Measurements from ENCODE around the gene RMDN2.

Gene RMDN2

GRCh38 chr2:37925063-37925897 lies at the start of gene RMDN2:
Gene RMDN2, plus strand, starts transcription at chr2:37925287. Its CDS starts 3,991 bp downstream, at chr2:37929278.
- peak; percentile 77 for DNase-seq

GRCh38 chr2:37875403-37875906 lies 49.6 kb upstream of the RMDN2 start:
- no peak for DNase-seq

GRCh38 chr2:37876227-37876626 lies 48.9 kb upstream of the RMDN2 start:
- DNase-seq, result no peak

DNA sequence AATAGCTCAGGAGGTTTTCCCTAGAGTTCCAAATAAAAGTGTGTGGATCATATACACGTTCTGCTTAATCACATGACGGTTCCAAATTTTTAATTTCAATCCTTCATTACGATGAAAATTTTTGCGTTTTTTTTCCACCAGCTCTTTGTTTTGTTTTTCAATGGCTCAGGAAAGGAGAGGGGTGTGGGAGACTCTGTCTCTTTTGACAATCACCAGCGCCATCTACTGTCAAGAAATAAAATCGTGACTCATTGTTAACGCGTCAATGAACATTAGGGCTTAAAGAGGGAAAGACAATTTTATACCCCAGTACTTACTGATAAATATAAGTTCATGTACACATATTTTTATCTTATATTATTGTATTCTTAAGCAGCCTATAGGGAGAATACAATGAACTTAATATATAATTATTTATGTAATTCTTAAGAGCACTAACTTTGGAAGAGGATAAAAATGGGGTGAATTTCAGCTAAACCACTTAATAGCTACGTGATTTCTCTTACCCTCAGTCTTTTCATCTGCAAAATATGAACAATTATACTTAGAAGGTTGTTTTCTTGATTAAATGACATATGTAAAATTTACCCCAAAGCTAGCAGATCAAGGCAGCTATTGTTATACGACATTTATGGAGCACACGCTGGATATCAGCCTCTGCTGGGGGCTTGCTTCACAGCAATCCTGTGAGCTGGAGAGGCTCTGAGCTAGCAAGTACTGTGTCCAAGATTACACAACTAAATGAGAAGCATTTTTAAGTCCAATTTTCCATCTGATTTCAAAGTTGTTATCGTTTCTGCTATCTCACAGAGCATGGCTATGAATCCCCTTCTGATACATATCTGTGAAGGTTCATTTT lies 47.4 kb upstream of the RMDN2 start:
- peak; percentile 51 for DNase-seq

GRCh38 chr2:37878536-37878935 lies 46.6 kb upstream of the RMDN2 start:
- DNase-seq, result no peak

DNA sequence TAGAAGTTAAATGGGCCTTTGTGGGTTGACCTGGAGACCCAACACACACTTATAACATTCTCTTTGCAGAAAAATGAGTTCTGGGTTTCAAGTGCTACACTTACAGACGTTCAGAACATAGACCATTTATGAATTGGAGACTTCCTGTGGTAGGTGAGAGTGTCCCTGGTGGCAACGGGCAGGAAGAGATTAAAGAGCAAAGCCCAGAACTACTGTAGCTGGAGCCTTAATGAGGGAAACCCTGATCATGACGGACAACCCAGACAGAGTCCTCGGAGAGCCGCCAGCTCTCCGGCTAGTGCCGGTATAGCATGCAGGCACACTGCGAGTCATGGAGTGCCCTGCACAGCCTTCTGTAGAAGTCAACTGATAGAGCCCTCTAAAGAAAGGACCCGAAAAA lies 44.5 kb upstream of the RMDN2 start:
- no peak for DNase-seq

- no peak for DNase-seq
Observed at GRCh38 chr2:37881397-37881796, 43.7 kb upstream of the RMDN2 start.

- no peak for DNase-seq
Observed at GRCh38 chr2:37882036-37882435, 43.1 kb upstream of the RMDN2 start.

GRCh38 chr2:37883518-37883917 lies 41.6 kb upstream of the RMDN2 start:
- no peak for DNase-seq

DNA sequence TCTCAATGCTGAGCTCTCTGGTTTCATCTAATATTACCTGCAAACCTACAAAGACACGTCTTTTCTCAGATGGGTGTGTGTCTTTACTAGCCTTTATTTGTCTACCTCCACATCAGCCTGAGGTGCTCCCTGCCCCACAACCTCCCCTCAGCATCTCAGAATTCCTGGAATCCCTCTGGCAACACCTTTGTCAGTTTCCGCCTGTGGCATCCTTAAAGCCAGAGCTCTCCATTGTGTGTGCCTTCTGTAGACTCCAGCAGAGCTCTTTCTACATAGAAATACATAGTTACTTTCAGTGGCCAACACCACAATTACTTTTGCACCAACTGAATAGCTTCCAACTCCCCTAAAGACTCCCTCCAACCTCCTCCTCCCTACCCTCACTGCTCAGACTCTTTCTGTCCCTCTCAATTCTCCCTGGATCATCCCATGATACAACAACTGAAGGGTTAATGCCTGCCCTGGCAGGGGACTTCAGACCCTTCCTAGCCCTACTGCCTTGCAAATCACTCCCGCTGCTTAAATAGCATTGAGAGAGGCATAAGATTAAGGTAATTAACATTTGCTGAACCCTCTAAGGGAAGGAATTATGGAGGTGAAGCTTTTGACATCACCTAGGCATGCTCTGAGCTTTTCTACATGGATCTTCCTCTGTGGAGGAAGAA lies 39.6 kb upstream of the RMDN2 start:
- no peak for DNase-seq

DNA sequence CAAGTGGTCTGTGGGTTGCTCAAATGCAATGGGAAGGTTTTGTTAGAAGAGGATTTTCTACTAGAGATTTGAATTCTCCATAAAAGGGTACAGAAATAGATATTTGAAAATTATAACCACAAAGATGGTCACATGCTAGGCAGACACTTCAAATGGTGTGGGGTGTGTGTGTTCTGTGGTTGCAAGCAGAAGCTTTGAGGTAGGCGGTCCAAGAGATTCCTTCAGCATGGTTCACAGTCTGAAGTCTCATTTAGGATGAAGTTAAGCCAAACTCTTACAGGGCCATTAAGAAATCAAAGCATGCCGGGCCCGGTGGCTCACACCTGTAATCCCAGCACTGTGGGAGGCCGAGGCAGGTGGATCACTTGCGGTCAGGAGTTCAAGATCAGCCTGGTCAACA lies 38.3 kb upstream of the RMDN2 start:
- no peak for DNase-seq

DNA sequence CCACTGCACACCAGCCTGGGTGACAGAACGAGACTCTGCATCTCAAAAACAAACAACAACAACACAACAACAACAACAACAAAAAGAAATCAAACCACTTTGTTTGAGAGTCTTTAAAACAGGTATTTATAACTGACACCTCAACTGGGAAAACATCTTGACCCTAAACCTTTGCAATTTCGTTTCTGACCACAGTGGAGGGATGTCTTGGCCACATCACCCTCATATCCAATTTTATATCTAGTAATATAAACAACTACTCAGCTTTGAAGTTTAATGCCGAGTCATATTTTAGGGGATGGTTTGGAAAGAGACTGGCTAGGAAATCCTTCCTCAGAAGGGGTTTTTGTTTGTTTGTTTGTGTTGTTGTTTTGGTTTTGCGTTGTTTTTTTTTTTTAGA lies 37.8 kb upstream of the RMDN2 start:
- DNase-seq, result no peak

- no peak for DNase-seq
Observed at GRCh38 chr2:37890893-37891495, 34.1 kb upstream of the RMDN2 start.

DNA sequence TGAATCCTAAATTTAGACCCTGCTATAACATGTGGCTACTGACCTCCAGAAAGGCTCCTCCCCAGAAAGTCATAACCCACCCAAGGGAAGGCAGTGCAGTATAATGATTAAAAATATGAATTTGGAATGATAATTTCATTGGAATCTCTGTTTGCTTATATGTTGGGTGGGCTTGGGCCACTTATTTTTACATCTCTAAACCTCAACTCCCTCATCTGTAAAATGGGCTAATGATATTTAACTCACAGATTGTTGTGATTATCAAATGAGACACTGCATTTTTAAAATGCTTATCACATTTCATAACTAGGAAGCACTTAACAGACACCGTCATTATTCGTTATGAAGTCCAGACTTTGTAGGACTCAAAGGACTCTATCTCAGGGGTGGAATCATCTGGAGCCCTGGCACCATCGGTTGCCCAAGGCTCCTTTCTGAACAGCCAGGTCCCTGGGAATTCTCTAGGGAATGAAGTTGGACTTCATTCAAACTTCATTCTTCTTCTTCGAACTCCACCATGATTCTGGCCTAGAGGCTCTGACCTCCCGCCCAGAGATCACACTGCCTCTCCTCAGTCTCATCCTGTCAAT lies 33.1 kb upstream of the RMDN2 start:
- DNase-seq, result no peak

DNA sequence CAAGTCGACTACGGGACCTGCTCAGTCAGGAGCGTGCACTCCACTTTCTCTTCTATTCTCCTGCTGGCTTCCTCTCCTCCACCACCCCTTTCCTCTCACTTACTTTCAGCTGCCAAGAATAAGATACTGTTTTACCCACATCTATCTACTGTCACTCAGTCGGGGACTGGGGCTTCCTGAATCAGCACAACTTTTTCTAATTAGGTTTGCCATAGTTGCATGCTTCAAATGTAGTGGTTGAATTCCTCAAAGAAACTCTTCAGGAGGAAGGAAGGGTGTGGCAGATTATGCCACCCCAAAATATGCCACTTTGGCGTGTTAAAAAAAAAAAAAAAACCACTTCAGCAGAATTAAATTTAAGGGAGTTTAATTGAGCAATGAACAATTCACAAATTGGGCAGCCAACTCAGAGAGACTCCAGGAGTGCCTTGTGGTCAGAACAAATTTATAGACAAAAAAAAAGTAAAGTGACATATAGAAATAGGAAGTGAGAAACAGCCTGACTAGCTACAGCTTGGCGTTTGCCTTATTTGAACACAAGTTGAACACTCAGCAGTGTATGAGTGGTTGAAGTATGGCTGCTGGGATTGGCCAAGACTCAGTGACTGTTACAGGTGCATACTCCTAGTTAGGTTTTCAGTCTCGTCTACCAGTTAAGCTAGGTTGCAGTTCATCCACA lies 32.5 kb upstream of the RMDN2 start:
- DNase-seq, result no peak

DNA sequence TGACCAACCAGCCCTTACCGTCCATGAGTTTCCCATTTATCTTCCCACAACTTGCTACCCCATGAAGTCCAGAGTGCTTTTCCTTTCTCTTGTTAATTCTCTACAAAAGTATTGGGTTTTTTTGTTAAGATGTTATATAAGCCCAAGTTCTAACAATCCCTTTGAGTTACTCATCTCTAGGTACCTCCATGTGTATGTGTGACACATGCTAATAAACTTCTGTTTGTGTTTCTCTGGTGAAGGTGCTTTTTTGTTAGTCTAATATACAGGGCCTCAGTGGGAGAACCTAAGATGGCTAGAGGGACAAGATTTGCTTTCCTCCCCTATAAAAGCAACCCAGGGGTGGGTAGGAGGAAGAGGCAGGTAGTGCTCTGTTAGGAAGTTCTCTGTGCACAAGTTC lies 31.8 kb upstream of the RMDN2 start:
- no peak for DNase-seq

GRCh38 chr2:37894047-37894446 lies 31.0 kb upstream of the RMDN2 start:
- no peak for DNase-seq

DNA sequence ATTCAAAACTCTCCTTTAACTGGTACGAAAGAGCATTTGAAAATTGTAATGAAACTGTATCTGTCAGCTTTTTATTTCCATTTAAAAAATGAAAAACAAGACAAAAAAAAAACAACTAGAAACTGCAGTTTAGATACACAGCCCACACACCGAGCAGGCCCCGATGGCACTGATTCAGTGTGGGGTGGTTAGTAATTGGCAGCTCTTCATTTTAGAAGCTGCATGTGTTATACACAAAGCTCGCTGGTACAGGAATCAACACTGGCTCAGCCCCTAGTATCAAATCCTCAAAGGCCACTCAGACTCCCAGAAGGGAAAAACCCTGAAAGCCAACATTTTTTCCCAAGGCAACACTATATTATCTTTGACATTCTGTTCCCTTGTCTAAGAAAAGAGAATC lies 30.5 kb upstream of the RMDN2 start:
- DNase-seq, result no peak

- no peak for DNase-seq
Observed at GRCh38 chr2:37895140-37895539, 29.9 kb upstream of the RMDN2 start.

DNA sequence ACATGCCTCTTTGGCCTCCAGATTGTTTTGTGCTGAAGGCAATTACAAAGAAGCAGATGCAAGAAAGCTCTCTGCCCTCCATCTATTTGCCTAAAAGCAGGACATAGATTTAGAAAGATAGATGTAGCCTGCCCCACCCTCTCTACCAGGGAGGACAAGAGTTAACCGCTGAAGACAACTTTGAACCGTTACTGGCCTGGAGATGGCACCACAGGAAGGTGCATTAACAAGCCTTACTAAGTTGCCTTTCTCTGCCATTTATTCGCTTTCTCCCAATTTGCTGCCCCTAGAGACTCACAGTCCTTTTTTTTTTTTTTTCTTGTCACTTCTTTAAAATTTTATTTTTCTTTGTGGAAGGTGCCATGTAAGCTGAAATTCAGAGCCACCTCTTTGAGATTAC lies 28.8 kb upstream of the RMDN2 start:
- no peak for DNase-seq

GRCh38 chr2:37897511-37897910 lies 27.6 kb upstream of the RMDN2 start:
- no peak for DNase-seq

DNA sequence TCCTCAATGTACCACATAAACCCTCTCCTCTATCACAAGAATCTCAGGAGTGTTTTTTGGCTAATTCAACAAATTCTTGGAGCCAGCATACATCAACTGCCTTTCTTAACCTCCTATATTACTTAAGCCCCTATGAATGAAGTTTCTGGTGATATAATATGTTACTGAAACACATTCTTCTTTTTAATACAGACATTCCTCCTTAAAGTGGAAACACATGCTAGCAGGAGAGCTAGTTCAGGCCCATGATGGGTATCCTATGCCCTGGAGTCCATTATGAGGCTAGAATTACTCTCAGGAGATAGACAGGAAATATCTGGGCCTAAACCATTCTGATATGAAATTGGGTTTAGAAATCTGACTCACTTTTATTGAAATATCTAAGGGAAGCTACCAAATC lies 26.6 kb upstream of the RMDN2 start:
- no peak for DNase-seq

Measured in DMS 273 treated with DMSO at 0.1 percent for 48 hours (cell line).